HG03469 (cell line): Measurements from ENCODE around the gene SKOR1.

ENCODE experiments used
- ATAC-seq: cut with Tn5 transposase; IDR thresholded peaks from one replicate; pipeline ENCODE4 v1.9.1; 2021; ENCODE audit warnings: mild to moderate bottlenecking, moderate library complexity, moderate number of reproducible peaks; ENCODE audit not compliant: unreplicated experiment

The SKOR1 gene

DNA sequence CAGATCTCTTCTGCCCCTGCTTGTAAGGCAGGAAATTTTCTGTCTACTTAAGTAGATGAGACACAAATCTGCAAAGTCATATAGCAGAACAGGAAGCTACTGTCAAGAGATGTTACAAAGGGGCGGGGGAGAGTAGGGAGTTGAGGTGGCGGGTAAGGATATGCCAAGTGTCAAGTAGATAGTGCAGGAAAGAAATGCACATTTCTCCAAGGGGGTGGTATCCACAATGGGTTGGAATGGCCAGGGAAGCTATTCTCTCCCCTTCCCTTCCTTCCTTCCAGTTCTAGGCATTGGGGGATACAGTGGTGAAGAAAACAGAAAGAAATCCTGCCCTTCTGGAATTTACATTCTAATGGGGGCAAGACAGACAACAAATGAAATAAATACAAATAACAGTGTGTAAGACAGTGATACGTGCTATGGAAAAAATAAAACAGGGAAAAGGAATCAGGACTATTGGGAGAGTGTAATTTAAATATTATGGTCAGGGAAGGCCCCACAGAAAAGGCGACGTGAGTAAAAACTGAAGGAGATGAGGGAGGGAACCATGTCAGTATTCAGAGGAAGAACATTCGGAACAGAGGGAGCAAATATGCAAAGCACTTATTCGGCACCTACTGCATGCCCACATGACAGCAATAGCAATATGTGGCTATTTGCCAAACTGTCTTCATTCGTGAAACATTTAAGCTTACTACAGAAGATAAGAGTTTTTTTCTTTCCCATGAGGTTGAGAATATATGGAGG is 57.4 kb downstream of the SKOR1 start:
- no peak for ATAC-seq

DNA sequence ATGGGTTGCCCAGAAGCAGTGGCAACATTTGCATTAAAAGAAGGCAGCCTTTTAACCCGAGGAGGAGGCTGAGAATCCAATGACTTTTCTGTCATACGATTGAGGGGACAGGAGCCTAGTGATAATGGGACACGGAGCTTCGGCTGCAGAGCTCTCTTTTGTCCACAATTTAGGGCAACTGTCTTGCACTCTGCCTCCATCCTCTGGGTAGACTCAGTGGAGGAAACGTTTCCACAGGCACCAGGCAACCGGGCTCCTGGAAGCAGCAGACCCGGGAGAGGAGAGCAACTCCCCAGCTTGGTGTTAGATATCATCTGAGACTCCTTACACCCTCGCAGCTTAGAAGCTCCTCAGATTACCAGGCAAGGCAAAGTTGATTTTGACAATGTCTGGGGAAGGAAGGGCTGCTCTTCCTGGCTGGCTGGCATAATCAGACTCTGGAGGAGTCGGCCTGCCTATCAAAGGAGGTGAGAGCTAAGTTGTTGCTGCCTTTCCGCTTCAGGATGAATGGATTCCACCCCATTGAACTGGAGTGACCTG is 58.0 kb downstream of the SKOR1 start:
- ATAC-seq: no peak

DNA sequence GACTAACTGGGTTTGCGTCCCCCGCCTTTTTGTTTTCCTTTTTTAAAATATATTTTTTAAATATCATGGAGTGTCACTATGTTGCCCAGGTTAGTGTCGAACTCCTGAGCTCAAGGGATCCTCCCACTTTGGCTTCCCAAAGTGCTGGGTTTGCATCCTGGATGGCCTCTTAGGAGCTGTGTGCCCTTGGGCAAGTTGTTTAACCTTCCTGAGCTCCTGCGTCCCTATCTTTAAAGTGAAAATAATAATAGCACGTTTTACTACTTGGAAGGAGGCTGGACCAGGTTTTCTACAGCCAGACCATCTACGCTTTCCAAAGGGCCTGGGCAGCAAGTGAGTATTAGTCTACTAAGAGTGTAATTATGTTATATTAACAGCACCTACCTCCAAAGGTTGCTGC is 58.7 kb downstream of the SKOR1 start:
- ATAC-seq: no peak
